ENCODE data around the gene GHITM. TPM values are rescaled to one million over a fixed set of nuclear protein-coding genes. Genes with fewer than 3 reads are reported as not detected.
"Not testable (repeated sequence)": the region's sequence is repeated elsewhere in the genome, so short reads cannot be mapped to it uniquely, and the experiment has no call there.

GHITM gene
- total RNA-seq, 2 donors from 2014 or later: 122 to 143 TPM

- WGBS: 47% methylated on average over 2 of the region's 2 CpGs
Measured at GRCh38 chr10:84101042-84101441, 38.3 kb upstream of the GHITM start.

GRCh38 chr10:84108797-84109196, 30.5 kb upstream of the GHITM start:
- Histone ChIP-seq H3K4me1 (replicated peaks) (no peaks in the 10 kb centered on the region), H3K36me3 (no peaks in the 10 kb centered on the region), H3K27ac (no peak overlapping the region), H3K4me3 (no peak overlapping the region), H3K9me3 (no peaks in the 10 kb centered on the region), H3K27me3 (replicated peaks; ENCODE audit: insufficient read depth) (no peaks in the 10 kb centered on the region)
- no peak for TF ChIP-seq POLR2AphosphoS5 (IDR thresholded peaks at IDR 0.05)
- no peak for TF ChIP-seq CTCF (IDR thresholded peaks at IDR 0.05)
- no peak for TF ChIP-seq POLR2A (IDR thresholded peaks at IDR 0.05)
- intact Hi-C loops (cut with DNase I): no loop called here
- WGBS: 91% methylated on average over 17 of the region's 18 CpGs
- no peak for DNase-seq (ENCODE audit: low spot score)

More at GRCh38 chr10:84101042-84101441, 38.3 kb upstream of the GHITM start:
- Histone ChIP-seq H3K36me3 (no peaks in the 10 kb centered on the region), H3K4me1 (replicated peaks) (no peaks in the 10 kb centered on the region), H3K4me3 (no peak overlapping the region), H3K9me3 (no peaks in the 10 kb centered on the region), H3K27ac (no peak overlapping the region), H3K27me3 (replicated peaks; ENCODE audit: insufficient read depth) (no peaks in the 10 kb centered on the region)
- no peak for DNase-seq (ENCODE audit: low spot score)
- intact Hi-C loops (cut with DNase I): no loop called here
- TF ChIP-seq POLR2AphosphoS5 (IDR thresholded peaks at IDR 0.05): no peak
- no peak for TF ChIP-seq CTCF (IDR thresholded peaks at IDR 0.05)
- TF ChIP-seq POLR2A (IDR thresholded peaks at IDR 0.05): no peak

GRCh38 chr10:84109772-84110171, 29.5 kb upstream of the GHITM start:
- intact Hi-C loops (cut with DNase I); H3K4me3 ChIP-seq; H3K9me3 ChIP-seq; DNase-seq (ENCODE audit: low spot score); H3K27me3 ChIP-seq (replicated peaks; ENCODE audit: insufficient read depth); H3K27ac ChIP-seq; H3K36me3 ChIP-seq; H3K4me1 ChIP-seq (replicated peaks): not testable (repeated sequence)
- WGBS: 87% methylated on average over 9 of the region's 9 CpGs

- DNase-seq (ENCODE audit: low spot score); H3K9me3 ChIP-seq; H3K27ac ChIP-seq; H3K4me1 ChIP-seq (replicated peaks); H3K4me3 ChIP-seq; H3K36me3 ChIP-seq; intact Hi-C loops (cut with DNase I); H3K27me3 ChIP-seq (replicated peaks; ENCODE audit: insufficient read depth): not testable (repeated sequence)
- WGBS: 100% methylated on average over 1 of the region's 1 CpG
Measured at GRCh38 chr10:84113468-84113867, 25.8 kb upstream of the GHITM start.

GRCh38 chr10:84114088-84114667, 25.1 kb upstream of the GHITM start:
- TF ChIP-seq POLR2AphosphoS5 (IDR thresholded peaks at IDR 0.05): no peak
- no peak for TF ChIP-seq POLR2A (IDR thresholded peaks at IDR 0.05)
- no peak for TF ChIP-seq CTCF (IDR thresholded peaks at IDR 0.05)
- whole genome bisulfite sequencing: 54% methylated on average over 13 of the region's 13 CpGs

GRCh38 chr10:84117204-84117603, 22.1 kb upstream of the GHITM start:
- DNase-seq (ENCODE audit: low spot score); H3K4me1 ChIP-seq (replicated peaks); H3K9me3 ChIP-seq; H3K27ac ChIP-seq; H3K36me3 ChIP-seq; H3K27me3 ChIP-seq (replicated peaks; ENCODE audit: insufficient read depth); intact Hi-C loops (cut with DNase I); H3K4me3 ChIP-seq: not testable (repeated sequence)
- 88% methylated on average over 2 of the region's 2 CpGs for WGBS

More at GRCh38 chr10:84114088-84114667, 25.1 kb upstream of the GHITM start:
- DNase-seq (ENCODE audit: low spot score): no peak
- Histone ChIP-seq H3K9me3 (no peaks in the 10 kb centered on the region), H3K4me1 (replicated peaks) (no peaks in the 10 kb centered on the region), H3K27ac (no peak overlapping the region), H3K27me3 (replicated peaks; ENCODE audit: insufficient read depth) (no peaks in the 10 kb centered on the region), H3K36me3 (no peaks in the 10 kb centered on the region), H3K4me3 (no peak overlapping the region)
- intact Hi-C loops (cut with DNase I): no loop called here

Measured in prostate gland (tissue), 2 donors.